ENCODE data around the gene PLET1.

DNA sequence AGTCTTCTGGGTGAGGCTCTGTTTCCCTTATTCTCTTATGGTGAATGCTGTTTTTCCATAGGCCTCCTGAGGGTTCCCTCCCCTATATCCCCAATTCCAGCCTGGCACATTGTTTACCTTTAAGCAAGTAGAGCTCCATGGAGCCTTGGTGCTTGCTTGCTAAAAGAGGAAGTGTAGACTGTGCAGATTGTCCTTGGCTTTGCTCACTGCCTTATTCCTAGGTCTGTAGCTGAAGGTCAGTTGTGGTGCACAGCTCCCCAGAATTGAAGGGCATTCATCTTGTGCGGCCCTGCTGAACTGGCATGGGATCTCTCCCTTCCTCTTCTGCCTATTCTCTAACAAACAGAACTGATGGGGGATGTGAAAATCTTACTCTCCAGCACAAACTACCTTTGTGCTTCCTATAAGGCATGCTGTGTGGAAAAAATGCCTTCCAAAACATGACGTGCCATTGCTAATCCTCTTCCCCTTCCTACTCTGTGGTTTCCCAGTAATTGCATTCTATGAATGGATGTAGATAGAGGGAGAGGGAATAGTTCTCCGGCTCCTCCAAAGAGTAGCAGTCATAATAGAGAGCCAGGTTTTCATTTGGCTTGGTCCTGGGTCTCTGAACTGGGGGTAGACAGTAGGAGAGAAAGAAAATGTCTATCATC is 34.2 kb upstream of the PLET1 start:
- no peak for TF ChIP-seq CTCF (conservative IDR thresholded peaks at IDR 0.05; ENCODE audit: low read depth, low read length)
- no peak for TF ChIP-seq FOS (IDR thresholded peaks at IDR 0.05; ENCODE audit: low read depth, low read length)
- no peak for TF ChIP-seq CEBPB (IDR thresholded peaks at IDR 0.05; ENCODE audit: low read depth, low read length)
- TF ChIP-seq POLR2A (IDR thresholded peaks at IDR 0.05; ENCODE audit: low read depth, low read length): no peak
- TF ChIP-seq RCOR1 (IDR thresholded peaks at IDR 0.05; ENCODE audit: insufficient replicate concordance, low read length): no peak
- no peak for TF ChIP-seq RFX5 (IDR thresholded peaks at IDR 0.05; ENCODE audit: low read depth, low read length)
- TF ChIP-seq USF2 (IDR thresholded peaks at IDR 0.05; ENCODE audit: low read depth, low read length): no peak
- no peak for TF ChIP-seq SMC3 (IDR thresholded peaks at IDR 0.05; ENCODE audit: low read depth, low read length)
- TF ChIP-seq MXI1 (IDR thresholded peaks at IDR 0.05; ENCODE audit: borderline replicate concordance, low read depth, low read length): no peak
- no peak for TF ChIP-seq RAD21 (IDR thresholded peaks at IDR 0.05; ENCODE audit: low read length)
- no peak for TF ChIP-seq MAFK (IDR thresholded peaks at IDR 0.05; ENCODE audit: low read depth, low read length)
- no peak for TF ChIP-seq NFE2L2 (IDR thresholded peaks at IDR 0.05; ENCODE audit: low read depth, low read length)
- no peak for TF ChIP-seq CHD1 (IDR thresholded peaks at IDR 0.05; ENCODE audit: low read depth, low read length)
- TF ChIP-seq MAZ (IDR thresholded peaks at IDR 0.05; ENCODE audit: borderline replicate concordance, low read depth, low read length): no peak
